T-helper 22 cell (primary cell): ENCODE results near the gene NMUR2.

ENCODE experiments used
- DNase-seq: peaks from one replicate; pipeline ENCODE4 v3.0.0-alpha.2; 2020; ENCODE audit warnings: low read depth

Gene NMUR2

GRCh38 chr5:152369298-152369697 is 35.8 kb downstream of the NMUR2 start:
- no peak for DNase-seq

- no peak for DNase-seq
Measured at GRCh38 chr5:152367554-152367953, 37.5 kb downstream of the NMUR2 start.

GRCh38 chr5:152366716-152367115 is 38.4 kb downstream of the NMUR2 start:
- no peak for DNase-seq

GRCh38 chr5:152364899-152365298 is 40.2 kb downstream of the NMUR2 start:
- DNase-seq = no peak

- DNase-seq = no peak
Measured at GRCh38 chr5:152364172-152364571, 40.9 kb downstream of the NMUR2 start.

- DNase-seq = no peak
Measured at GRCh38 chr5:152358861-152359568, 46.1 kb downstream of the NMUR2 start.

- no peak for DNase-seq
Measured at GRCh38 chr5:152356506-152356905, 48.6 kb downstream of the NMUR2 start.

GRCh38 chr5:152355061-152355460 is 50.0 kb downstream of the NMUR2 start:
- no peak for DNase-seq

GRCh38 chr5:152353001-152353400 is 52.1 kb downstream of the NMUR2 start:
- DNase-seq = no peak

- no peak for DNase-seq
Measured at GRCh38 chr5:152349683-152350526, 55.2 kb downstream of the NMUR2 start.
